GM19467 (cell line): ENCODE measurements around the gene ORC3.

Experiments used
- ATAC-seq: cut with Tn5 transposase; IDR thresholded peaks from one replicate; pipeline ENCODE4 v1.9.1; 2021; ENCODE audit warnings: mild to moderate bottlenecking, moderate library complexity; ENCODE audit not compliant: unreplicated experiment

The ORC3 gene

GRCh38 chr6:87589693-87590416 is at the start of gene ORC3, which contains the start of gene RARS2:
ORC3 (plus strand) TSS chr6:87590135; CDS start chr6:87590169, 34 bp downstream.
RARS2 (minus strand) TSS chr6:87589987; CDS start chr6:87589957, 30 bp downstream.
- ATAC-seq: peak; percentile 100

GRCh38 chr6:87540539-87540938 is 49.4 kb upstream of the ORC3 start:
- no peak for ATAC-seq

GRCh38 chr6:87541041-87541440 is 48.9 kb upstream of the ORC3 start:
- no peak for ATAC-seq

DNA sequence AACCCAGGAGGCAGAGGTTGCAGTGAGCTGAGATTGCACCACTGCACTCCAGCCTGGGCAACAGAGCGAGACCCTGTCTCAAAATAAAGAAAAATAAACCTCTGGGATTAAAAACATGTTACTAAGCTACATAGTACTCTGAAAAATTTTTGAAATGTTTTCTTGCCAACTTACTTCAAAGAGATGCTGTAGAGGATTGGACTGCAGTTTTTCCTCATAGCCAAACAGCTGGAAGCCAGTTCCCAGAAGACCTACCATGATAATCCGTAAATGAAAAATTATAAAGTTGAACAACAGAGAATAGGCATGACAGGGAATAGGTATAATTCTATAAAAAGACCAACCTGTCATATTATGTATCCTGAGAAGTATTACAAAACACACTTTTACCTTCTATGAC is 48.2 kb upstream of the ORC3 start:
- ATAC-seq: no peak

DNA sequence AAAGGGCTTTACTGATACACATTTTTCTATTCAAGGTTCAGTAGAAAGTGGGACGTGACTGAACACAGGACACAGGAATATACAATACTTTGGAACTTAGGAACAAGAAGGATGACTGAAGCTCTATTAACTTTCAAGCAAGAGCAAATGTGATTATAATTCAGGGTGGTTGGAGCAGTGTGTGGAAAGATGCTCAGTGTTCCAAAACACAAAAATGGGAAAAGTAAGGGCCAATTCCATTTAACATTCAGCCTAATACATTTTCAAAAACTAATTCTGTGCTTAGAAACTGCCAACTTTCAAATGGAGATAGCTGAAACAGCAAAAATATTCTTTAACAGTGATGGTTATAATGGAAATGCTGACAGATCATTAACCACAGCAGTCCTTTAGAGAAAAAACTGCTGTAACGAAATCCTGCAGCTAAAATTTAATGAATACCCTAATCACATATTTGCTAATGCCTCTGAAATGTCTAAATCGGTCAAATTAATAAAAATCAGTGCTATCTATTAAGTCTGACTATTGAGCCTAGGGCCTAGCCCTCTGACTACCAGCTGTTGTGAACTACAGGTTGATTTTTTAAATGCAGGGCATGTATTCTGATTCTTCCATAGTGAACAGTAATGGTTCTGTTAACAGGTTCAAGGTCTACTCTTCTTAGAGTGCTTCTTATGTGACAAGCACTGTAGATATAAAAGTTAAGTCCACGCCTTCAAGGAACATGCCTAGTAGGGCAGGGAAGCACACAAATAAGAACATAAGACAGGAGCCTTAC is 46.0 kb upstream of the ORC3 start:
- ATAC-seq: no peak

- ATAC-seq: no peak
Observed at GRCh38 chr6:87544474-87544735, 45.5 kb upstream of the ORC3 start.

- ATAC-seq: no peak
Observed at GRCh38 chr6:87551799-87552198, 38.1 kb upstream of the ORC3 start.

DNA sequence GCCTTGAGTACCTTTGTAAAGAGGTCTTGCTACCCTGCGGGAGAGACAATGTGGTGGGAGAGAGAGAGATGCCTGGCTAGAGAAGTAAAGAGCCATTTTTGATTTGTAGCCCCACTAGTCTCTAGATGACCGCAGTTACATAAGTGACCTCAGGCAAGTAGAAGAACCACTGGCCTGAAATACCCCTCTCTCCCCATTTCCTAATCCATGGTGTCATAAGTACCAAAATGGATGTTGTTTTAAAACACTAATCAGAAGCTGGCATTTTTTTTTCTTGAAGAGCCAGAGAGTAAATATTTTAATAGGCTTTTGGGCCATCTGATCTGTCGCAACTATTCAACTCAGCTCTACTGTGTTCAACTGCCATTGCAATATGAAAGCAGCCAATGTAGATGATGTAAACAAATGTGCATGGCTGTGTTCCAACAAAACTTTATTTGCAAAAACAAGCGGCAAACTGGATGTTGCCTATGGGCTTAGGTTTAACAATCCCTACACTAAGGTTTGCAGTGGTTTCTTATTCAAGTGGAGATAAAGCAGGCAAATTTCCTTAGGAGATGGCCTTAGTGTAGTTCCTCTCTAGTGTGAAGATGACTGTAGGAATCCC is 36.7 kb upstream of the ORC3 start:
- no peak for ATAC-seq

- no peak for ATAC-seq
Observed at GRCh38 chr6:87555506-87555905, 34.4 kb upstream of the ORC3 start.

DNA sequence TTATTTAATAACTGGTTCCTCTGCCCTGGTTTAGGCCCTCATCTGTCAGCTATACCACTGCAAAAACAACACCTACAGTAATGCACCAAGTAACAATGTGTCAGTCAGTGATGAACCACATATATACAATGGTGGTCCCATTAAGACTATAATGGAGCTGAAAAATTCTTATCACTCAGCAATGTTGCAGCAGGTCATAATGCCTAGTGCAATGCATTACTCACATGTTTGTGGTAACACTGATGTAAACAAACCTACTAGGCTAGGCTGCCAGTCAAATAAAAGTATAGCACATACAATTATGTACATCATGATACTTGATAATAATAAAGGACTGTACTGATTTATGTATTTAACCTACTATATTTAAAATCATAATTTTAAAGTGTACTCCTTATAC is 31.5 kb upstream of the ORC3 start:
- ATAC-seq: no peak

DNA sequence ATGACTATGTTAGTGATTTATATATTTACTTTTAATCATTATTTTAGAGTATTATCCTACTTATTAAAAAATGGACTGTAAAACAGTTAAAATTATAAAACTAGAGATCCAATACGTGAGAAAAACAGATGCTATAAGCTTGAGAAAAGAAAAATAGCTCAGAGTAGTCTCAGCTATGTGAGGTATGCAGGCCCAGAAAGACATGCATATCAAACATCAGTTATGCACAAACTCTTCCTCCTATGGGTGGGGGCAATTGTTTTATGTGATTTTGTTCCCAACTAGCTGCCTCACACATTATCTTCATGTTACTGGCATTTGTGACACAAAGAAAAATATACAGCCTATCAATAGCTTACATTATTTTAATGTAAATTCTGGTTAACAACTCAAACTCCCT is 28.9 kb upstream of the ORC3 start:
- ATAC-seq: no peak

DNA sequence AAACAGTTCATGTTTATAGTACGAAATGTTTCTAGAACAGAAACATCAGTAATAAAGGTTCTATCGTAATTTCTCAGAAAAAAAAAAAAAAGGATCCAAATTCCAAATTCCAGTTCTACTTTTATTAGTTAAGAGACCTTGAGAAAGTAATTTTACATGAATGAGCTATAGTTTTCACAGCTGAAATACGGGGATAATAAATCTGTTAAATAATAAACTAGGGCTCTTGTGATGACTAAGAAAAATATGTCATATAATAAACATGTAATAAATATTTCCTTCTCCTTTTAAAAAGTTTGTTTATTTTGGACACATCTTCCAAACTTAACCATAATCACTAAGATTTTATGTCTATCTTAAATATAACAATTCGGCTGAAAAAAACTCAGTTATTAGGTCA is 17.9 kb upstream of the ORC3 start:
- ATAC-seq: no peak

DNA sequence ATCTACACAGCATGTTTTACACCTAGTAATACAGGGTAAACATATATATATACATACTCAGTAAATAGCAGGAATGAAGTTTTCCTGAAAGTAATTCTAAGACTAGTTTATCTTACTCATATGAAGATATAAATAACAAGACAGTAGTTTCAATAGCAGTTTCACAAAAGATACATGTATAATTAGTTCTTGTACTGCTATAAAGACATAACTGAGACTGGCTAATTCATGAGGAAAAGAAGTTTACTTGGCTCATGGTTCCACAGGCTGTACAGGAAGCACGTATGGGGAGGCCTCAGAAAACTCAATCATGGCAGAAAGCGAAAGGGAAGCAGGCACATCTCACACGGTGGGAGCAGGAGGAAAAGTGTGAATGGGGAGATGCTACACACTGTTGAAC is 17.1 kb upstream of the ORC3 start:
- ATAC-seq: no peak

DNA sequence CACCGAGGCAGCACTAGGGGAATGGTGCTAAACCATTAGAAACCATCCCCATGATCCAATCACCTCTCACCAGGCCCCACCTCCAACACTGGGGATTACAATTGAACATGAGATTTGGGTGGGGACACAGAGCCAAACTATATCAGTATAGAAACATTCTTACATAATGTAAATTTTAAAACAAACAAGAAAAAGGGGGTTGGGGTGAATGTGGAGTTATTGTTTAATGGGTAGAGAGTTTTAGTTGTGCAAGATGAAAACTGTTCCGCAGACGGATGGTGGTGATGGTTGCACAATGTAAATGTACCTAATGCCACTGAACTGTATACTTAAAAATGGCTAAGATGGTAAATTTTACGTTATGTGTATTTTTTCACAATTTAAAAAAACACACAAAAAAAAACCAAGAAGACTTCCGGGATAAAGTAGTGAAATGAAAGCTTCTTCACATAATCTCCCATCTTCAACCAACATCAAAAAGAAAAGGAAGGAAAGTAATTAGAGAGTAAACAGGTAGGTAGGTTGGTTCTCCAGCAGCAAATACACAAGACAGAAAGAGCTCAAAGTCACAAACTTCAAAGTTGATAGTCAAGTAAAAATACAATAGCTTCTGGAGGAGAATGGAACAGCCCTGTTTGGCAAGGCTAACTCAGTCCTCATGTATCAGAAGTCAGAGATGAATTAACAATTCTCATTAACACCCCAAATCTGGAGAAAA is 16.5 kb upstream of the ORC3 start:
- ATAC-seq: no peak

- no peak for ATAC-seq
Observed at GRCh38 chr6:87574237-87574804, 15.6 kb upstream of the ORC3 start.

DNA sequence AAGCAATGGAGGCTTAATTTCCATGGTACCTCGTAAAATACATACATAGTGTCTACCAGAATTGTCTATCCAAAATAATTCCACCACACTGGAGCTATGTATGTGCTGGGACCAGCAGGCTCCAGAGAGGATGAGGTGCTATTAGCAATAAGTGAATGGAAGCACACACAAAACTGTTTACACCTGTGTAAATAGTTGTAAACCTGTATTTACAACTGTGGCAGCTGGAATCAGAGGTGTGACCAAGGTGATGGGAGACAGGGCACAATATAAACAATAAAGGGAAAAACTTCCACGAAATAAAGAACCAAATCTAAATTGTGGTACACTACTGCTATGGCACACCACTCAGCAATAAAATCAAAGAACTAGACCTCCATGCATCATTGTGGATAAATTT is 14.5 kb upstream of the ORC3 start:
- ATAC-seq: no peak

DNA sequence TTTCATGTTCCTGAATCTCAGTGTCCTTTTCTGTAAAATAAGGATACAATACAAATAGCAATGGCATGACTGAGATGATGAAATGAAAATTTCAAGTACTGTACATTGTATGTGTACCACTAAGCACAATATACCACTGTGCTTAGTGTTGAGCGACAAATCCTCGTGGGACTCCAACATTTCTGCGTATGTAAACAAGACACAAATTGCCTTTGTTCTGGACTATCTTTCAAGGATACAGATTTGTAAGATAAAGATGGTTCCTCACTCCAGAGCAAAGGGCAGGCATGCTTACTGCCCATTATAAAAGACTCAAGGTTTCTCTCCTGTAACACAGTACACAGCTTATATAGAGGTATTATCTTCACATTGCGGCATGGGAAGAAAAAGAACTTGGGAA is 6.1 kb upstream of the ORC3 start:
- no peak for ATAC-seq

- ATAC-seq: no peak
Observed at GRCh38 chr6:87586371-87587077, 3.4 kb upstream of the ORC3 start.

DNA sequence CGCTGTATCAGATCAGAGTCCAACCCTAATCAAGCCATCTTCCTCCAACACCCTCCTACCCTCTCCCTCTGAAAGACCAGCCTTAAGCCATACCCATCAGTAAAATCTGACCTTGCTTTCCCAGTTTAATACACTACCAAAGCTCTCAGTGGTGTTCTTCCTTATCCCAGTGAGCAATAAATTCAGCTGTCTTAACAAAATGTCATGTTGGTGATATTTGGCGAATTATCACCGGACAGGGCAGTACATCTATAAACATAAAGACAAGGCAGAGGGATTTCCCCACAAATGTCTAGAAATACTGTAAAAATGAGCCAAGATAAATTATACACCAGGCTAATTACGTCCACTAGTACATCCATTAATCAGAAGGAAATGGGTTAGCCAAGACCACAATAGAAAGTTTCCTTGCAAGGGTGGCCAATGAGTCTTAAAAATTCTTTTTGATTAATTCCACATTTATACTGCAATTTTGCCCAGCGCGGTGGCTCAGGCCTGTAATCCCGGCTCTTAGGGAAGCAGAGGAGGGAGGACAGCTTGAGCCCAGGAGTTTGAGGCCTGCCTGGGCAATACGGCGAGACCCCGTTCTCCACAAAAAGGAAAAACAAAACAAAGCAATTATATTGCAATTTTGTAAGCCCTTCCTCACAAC is 1.1 kb upstream of the ORC3 start:
- no peak for ATAC-seq

- no peak for ATAC-seq
Observed at GRCh38 chr6:87590417-87590880, 514 bp downstream of the ORC3 start.
